ENCODE results near the gene TIMP2. TPM values are rescaled to one million over a fixed set of nuclear protein-coding genes. Genes with fewer than 3 reads are reported as not detected.

The TIMP2 gene
- total and polyA plus RNA-seq, 2 of the 8 experiments (the other 6 are each of a cell fraction or from before 2014, with no cell fraction given) = 18.2 to 43.3 TPM

DNA sequence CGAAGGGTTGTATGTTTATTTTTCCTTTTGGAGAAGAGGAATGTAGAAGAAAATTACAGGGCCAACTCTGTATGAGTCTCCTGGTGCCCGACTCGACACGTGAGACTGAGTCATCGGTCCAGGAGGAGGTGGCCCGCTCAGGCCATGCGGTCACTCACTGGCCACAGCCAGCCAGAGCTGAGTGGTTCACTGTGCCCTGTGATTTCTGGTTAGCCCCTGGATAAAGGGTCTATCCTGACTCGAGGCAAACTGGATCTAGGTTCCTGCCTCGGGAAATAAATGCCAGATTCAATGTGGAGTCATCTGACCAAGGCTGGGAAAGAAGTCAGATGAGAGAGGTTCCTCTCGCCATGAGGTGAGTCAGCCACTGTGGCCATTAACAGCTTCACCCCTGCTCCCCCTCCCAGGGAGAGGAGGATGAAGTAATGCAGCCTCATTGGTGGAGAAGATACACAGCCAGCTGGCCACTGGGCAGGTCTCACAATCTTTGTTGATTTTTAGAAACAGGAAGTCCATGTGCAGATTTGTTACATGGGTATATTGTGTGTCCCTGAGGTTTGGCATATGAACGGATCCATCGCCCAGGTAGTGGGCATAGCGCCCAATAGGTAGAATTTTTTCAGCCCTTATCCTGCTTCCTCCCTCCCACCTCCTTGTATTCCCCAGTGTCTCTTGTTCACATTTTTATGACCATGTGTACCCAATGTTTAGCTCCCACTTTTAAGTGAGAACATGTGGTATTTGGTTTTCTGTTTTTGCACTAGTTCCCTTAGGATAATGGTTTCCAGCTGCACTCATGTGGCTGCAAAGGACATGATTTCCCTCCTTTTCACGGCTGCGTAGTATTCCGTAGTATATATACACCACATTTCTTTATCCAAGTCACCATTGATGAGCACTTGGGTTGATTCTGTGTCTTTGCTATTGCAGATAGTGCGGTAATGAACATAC is 62.8 kb downstream of the TIMP2 start:
- H3K4me1 ChIP-seq (replicated peaks in 1 of 4; ENCODE audit: control insufficient read depth in 3 of 4, insufficient read depth in 4 of 4, low read length in 3 of 4) = no peaks in the 10 kb centered on the region; a peak in 1 of 7 replicates
- no peak overlapping the region for H3K4me3 ChIP-seq (ENCODE audit: extremely low read depth in 1 of 4, insufficient read depth in 2 of 4, low read depth in 3 of 4, low read length in 4 of 4)
- FAIRE-seq (no peak), DNase-seq (ENCODE audit: low read depth in 1 of 2, low spot score in 2 of 2) (no peak)
- no peak overlapping the region for H3K4me2 ChIP-seq (ENCODE audit: insufficient read depth in 1 of 2, low read depth in 2 of 2, low read length in 2 of 2)
- H3K36me3 ChIP-seq (ENCODE audit: control insufficient read depth in 2 of 4, insufficient read depth in 4 of 4, low read length in 3 of 4) = peaks cover 0 to under 1% (median 0%) of the 10 kb centered on the region in 4 experiments; a peak in 3 of 8 replicates
- H3K9ac ChIP-seq (replicated peaks in 1 of 4; ENCODE audit: extremely low read depth in 1 of 4, low read depth in 3 of 4, low read length in 3 of 4) = no peak overlapping the region
- H4K5ac ChIP-seq (ENCODE audit: insufficient read length, low read depth, low read length) = no peak overlapping the region
- WGBS, 2 experiments (ENCODE audit: extremely low coverage in 1 of 2, insufficient coverage in 1 of 2, insufficient read length in 1 of 2, insufficient replicate concordance in 2 of 2, low coverage in 1 of 2, low lambda C conversion rate in 2 of 2, missing lambda C conversion rate in 1 of 2) = 92 to 100% methylated on average over 1 to 17 of the region's 17 CpGs
- no peaks in the 10 kb centered on the region for H3K79me1 ChIP-seq (ENCODE audit: low read depth, low read length)
- ChIA-PET POLR2A (ENCODE audit: partially characterized antibody) (no interaction called here), CTCF (ENCODE audit: partially characterized antibody) (interaction anchor here (1.8 to 3.6 kb wide), 3 partner anchors 12 to 41 kb away, joined by 5 to 11 read pairs (median 7); partner anchors contain the start of gene CEP295NL)
- H3K23me2 ChIP-seq (ENCODE audit: low read depth, low read length) = no peaks in the 10 kb centered on the region
- no peak overlapping the region for H2BK120ac ChIP-seq (replicated peaks; ENCODE audit: low read depth, low read length)
- H2BK12ac ChIP-seq (ENCODE audit: low read depth, low read length) = no peak overlapping the region
- no peaks in the 10 kb centered on the region for H3K9me3 ChIP-seq (ENCODE audit: insufficient read depth in 2 of 2, low read depth in 1 of 2, low read length in 1 of 2)
- no peak overlapping the region for H2BK20ac ChIP-seq (ENCODE audit: low read length)
- no peak overlapping the region for H2AFZ ChIP-seq (ENCODE audit: low read length)
- no peaks in the 10 kb centered on the region for H3K27me3 ChIP-seq (replicated peaks in 1 of 4; ENCODE audit: control insufficient read depth in 3 of 4, extremely low read depth in 1 of 4, insufficient read depth in 3 of 4, low read length in 3 of 4)
- no peak overlapping the region for H2AK5ac ChIP-seq (ENCODE audit: low read depth, low read length)
- no peak overlapping the region for H2BK5ac ChIP-seq (ENCODE audit: low read depth, low read length)
- no peak overlapping the region for H3K27ac ChIP-seq (ENCODE audit: low read depth, low read length)
- no peak overlapping the region for H3K4ac ChIP-seq (replicated peaks; ENCODE audit: insufficient read length, low read depth, low read length)
- no peak overlapping the region for H3K18ac ChIP-seq (ENCODE audit: extremely low read depth, low read length)
- H4K8ac ChIP-seq (ENCODE audit: extremely low read depth, insufficient read depth, low read length) = no peak overlapping the region
- H3K56ac ChIP-seq (replicated peaks; ENCODE audit: insufficient read length, low read depth, low read length) = no peak overlapping the region
- no peak overlapping the region for H3K23ac ChIP-seq (ENCODE audit: insufficient read length)
- H4K20me1 ChIP-seq (replicated peaks in 1 of 2; ENCODE audit: control insufficient read depth in 1 of 2, insufficient read depth in 2 of 2, low read length in 2 of 2) = peaks cover 0 to 4% of the 10 kb centered on the region in 2 experiments
- H3K79me2 ChIP-seq (ENCODE audit: control insufficient read depth in 1 of 2, insufficient read depth in 2 of 2, low read length in 2 of 2) = no peaks in the 10 kb centered on the region
- H3K14ac ChIP-seq (ENCODE audit: insufficient read length) = no peak overlapping the region
- no peak overlapping the region for H4K91ac ChIP-seq (replicated peaks; ENCODE audit: insufficient read length, low read length)
- no peak overlapping the region for H2BK15ac ChIP-seq (ENCODE audit: low read length)

Data from H1 (cell line).